OCI-LY7 (cell line): ENCODE measurements around the gene SYNRG. TPM values are rescaled to one million over a fixed set of nuclear protein-coding genes. Genes with fewer than 3 reads are reported as not detected.

Experiments
- BruUV-seq: library from RNA; stranded (reverse); fragments of 400-500 nt; replicated peaks from 2 replicates; lab custom pipeline; 2021; lab: Mats Ljungman, UMichigan
- CTCF ChIA-PET: fragments of 300-600 bp; sonication (Branson Sonifier 250); formaldehyde crosslinking; loops from one replicate; lab custom pipeline; 2022; ENCODE audit warnings: antibody characterized with exemption; ENCODE audit not compliant: unreplicated experiment; lab: Charles Lee
- POLR2A ChIA-PET: fragments of 300-600 bp; sonication (Branson Sonifier 250); formaldehyde crosslinking; loops from one replicate; lab custom pipeline; 2022; ENCODE audit warnings: antibody characterized with exemption; lab: Charles Lee
- DNase-seq: peaks from one replicate; pipeline ENCODE4 v3.0.0-alpha.2; 2015; ENCODE audit warnings: low spot score
- H2AFZ ChIP-seq: fragments of 200-600 bp; sonication (generic), shearing (Covaris generic); 2 replicates; pipeline ENCODE4 v1.6.1; 2014; ENCODE audit warnings: mild to moderate bottlenecking, antibody characterized with exemption, low read length, moderate library complexity
- H3K27ac ChIP-seq: fragments of 200-600 bp; sonication (generic); 2 replicates; pipeline ENCODE4 v1.5.1; 2014; ENCODE audit warnings: mixed run types, low read depth, mild to moderate bottlenecking, moderate library complexity, low read length, inconsistent platforms; ENCODE audit not compliant: poor library complexity, severe bottlenecking
- H3K36me3 ChIP-seq: fragments of 200-600 bp; sonication (generic); 2 replicates; pipeline ENCODE4 v1.6.1; 2014; ENCODE audit warnings: mild to moderate bottlenecking, antibody characterized with exemption, low read length, moderate library complexity, mixed read lengths; ENCODE audit not compliant: insufficient read depth
- H3K4me1 ChIP-seq: fragments of 200-600 bp; sonication (generic); 2 replicates; pipeline ENCODE4 v1.5.1; 2014; ENCODE audit warnings: mild to moderate bottlenecking, low read length; ENCODE audit not compliant: insufficient read depth, poor library complexity, severe bottlenecking
- H3K4me2 ChIP-seq: fragments of 200-600 bp; sonication (generic); 2 replicates; pipeline ENCODE4 v1.6.1; 2014; ENCODE audit warnings: mild to moderate bottlenecking, low read length
- H3K4me3 ChIP-seq: fragments of 200-600 bp; sonication (generic); 2 replicates; pipeline ENCODE4 v1.5.1; 2014; ENCODE audit warnings: mild to moderate bottlenecking, low read depth, low read length; ENCODE audit not compliant: poor library complexity, severe bottlenecking
- H3K79me2 ChIP-seq: fragments of 200-600 bp; sonication (generic); 2 replicates; pipeline ENCODE4 v1.6.1; 2016; ENCODE audit warnings: low read depth, mild to moderate bottlenecking, low read length, moderate library complexity, mixed read lengths; ENCODE audit not compliant: insufficient read depth
- H3K9me2 ChIP-seq: fragments of 200-600 bp; sonication (generic); 2 replicates; pipeline ENCODE4 v1.6.1; 2016; ENCODE audit warnings: mild to moderate bottlenecking, low read length, mixed read lengths; ENCODE audit not compliant: insufficient read depth
- H3K9me3 ChIP-seq: fragments of 200-600 bp; sonication (generic); 2 replicates; pipeline ENCODE4 v1.6.1; 2014; ENCODE audit warnings: mild to moderate bottlenecking, mixed run types, low read length, mixed read lengths
- H4K20me1 ChIP-seq: fragments of 200-600 bp; sonication (generic); 2 replicates; pipeline ENCODE4 v1.6.1; 2014; ENCODE audit warnings: mild to moderate bottlenecking, antibody characterized with exemption, low read length, moderate library complexity, mixed read lengths; ENCODE audit not compliant: insufficient read depth
- CTCF ChIP-seq: fragments of 200-600 bp; sonication (generic); conservative IDR thresholded peaks from 2 replicates; pipeline ENCODE4 v1.5.1; 2014; ENCODE audit warnings: mild to moderate bottlenecking, antibody characterized with exemption, low read length, moderate library complexity, mixed read lengths
- EZH2phosphoT487 ChIP-seq: fragments of 200-600 bp; sonication (generic); IDR thresholded peaks from 2 replicates; pipeline ENCODE4 v1.6.1; 2018; ENCODE audit warnings: low read depth, borderline replicate concordance, mild to moderate bottlenecking, mixed run types, antibody characterized with exemption, low read length, moderate library complexity, mixed read lengths
- intact Hi-C: fragments of 100-400 bp; cut with micrococcal nuclease; formaldehyde crosslinking; loops from one replicate; pipeline ENCODE4 v1.10.0; 2022; ENCODE audit not compliant: unreplicated experiment
- microRNA-seq: library from miRNA; unstranded; fragments of <30 nt; microRNA quantifications from one replicate; pipeline ENCODE4 v1.2.0, GENCODE V29; 2022; ENCODE audit warnings: borderline replicate concordance
- small RNA-seq: library from RNA; depleted of rRNA; stranded (forward); fragments of <200 nt; gene quantifications from one replicate; pipeline ENCODE3, GENCODE V24; 2014
- total RNA-seq, 2 experiments: library from RNA; depleted of rRNA in 1 of 2; stranded (reverse); fragments of >200 nt in 1 of 2; shearing (Covaris generic) in 1 of 2; gene quantifications; 2 replicates each; pipeline ENCODE4 v1.2.3, GENCODE V29; 2014 to 2022

Gene SYNRG
- total RNA-seq, 2 experiments from 2014 or later, result 39.6 to 132 TPM

GRCh38 chr17:37465069-37465616 is 144.1 kb downstream of the SYNRG start:
- no peaks in the 10 kb centered on the region for H3K4me1 ChIP-seq
- no peaks in the 10 kb centered on the region for H3K9me3 ChIP-seq
- BruUV-seq, result no TSS peak
- ChIA-PET POLR2A (interaction anchor here (0.7 kb wide), 1 partner anchor 39 kb away, joined by 3 read pairs; no protein-coding TSS in a partner anchor), CTCF (no interaction called here)
- H3K4me2 ChIP-seq, result no peak overlapping the region
- no peak overlapping the region for H2AFZ ChIP-seq
- no peak for DNase-seq
- intact Hi-C loops, result no loop called here
- H3K4me3 ChIP-seq, result no peak overlapping the region
- no peaks in the 10 kb centered on the region; the same call in 1 of the 2 replicates for H4K20me1 ChIP-seq
- H3K27ac ChIP-seq, result no peak overlapping the region
- no peaks in the 10 kb centered on the region for H3K79me2 ChIP-seq
- TF ChIP-seq EZH2phosphoT487 (no peak), CTCF (no peak)
- peaks cover 73% of the 10 kb centered on the region for H3K36me3 ChIP-seq
- H3K9me2 ChIP-seq, result no peaks in the 10 kb centered on the region

Small RNA genes lying within 50 kb of the gene (microRNA-seq; reads per million reads assigned to microRNA genes)
- gene MIR378J, result not detected

Small RNA genes lying within 50 kb of the gene (small RNA-seq; reads per million reads assigned to genes)
- not detected for gene MIR378J

Other genes starting within 250 kb of the SYNRG start
- gene C17orf78, start 233.4 kb downstream of the SYNRG start, total RNA-seq (2014; rRNA removed; shearing (Covaris generic)), result not detected in 2 replicates
- gene C17orf78, start 233.4 kb downstream of the SYNRG start, total RNA-seq (2022), result not detected in 2 replicates
- 32.1 and 45.4 TPM in 2 replicates for gene ACACA, start 202.6 kb downstream of the SYNRG start, total RNA-seq (2014; rRNA removed; shearing (Covaris generic))
- gene ACACA, start 202.6 kb downstream of the SYNRG start, total RNA-seq (2022), result 80.5 and 98.3 TPM in 2 replicates
- 35.8 and 53.5 TPM in 2 replicates for gene TADA2A, start 202.5 kb downstream of the SYNRG start, total RNA-seq (2014; rRNA removed; shearing (Covaris generic))
- gene TADA2A, start 202.5 kb downstream of the SYNRG start, total RNA-seq (2022), result 44.5 and 46.3 TPM in 2 replicates
- gene DUSP14, start 119.5 kb downstream of the SYNRG start, total RNA-seq (2014; rRNA removed; shearing (Covaris generic)), result 21.2 and 21.5 TPM in 2 replicates
- 11.0 and 12.2 TPM in 2 replicates for gene DUSP14, start 119.5 kb downstream of the SYNRG start, total RNA-seq (2022)
- gene DDX52, start 34.0 kb upstream of the SYNRG start, total RNA-seq (2014; rRNA removed; shearing (Covaris generic)), result 14.2 and 18.1 TPM in 2 replicates
- 30.6 and 35.2 TPM in 2 replicates for gene DDX52, start 34.0 kb upstream of the SYNRG start, total RNA-seq (2022)
- not detected in 2 replicates for gene HNF1B, start 135.6 kb upstream of the SYNRG start, total RNA-seq (2014; rRNA removed; shearing (Covaris generic))
- gene HNF1B, start 135.6 kb upstream of the SYNRG start, total RNA-seq (2022), result not detected in 2 replicates